LNCaP clone FGC (cell line): ENCODE data around the gene CCDC127.

Experiments
- DNase-seq: peaks from one replicate; pipeline ENCODE4 v3.0.0-alpha.2; 2011; ENCODE audit warnings: low read depth
- H3K4me3 ChIP-seq: 2 replicates; pipeline ENCODE4 v1.5.1; 2011; ENCODE audit warnings: mild to moderate bottlenecking, low read depth, low read length, control low read depth
- TF ChIP-seq, protein P1 (sequence below): IDR thresholded peaks from 2 replicates; pipeline ENCODE4 v1.5.1; 2012; ENCODE audit warnings: mild to moderate bottlenecking; ENCODE audit not compliant: control insufficient read depth, insufficient read depth; ENCODE audit errors: extremely low read depth

Gene CCDC127

GRCh38 chr5:206927-207536 lies 10.9 kb downstream of the CCDC127 start:
- TF ChIP-seq, protein P1, sequence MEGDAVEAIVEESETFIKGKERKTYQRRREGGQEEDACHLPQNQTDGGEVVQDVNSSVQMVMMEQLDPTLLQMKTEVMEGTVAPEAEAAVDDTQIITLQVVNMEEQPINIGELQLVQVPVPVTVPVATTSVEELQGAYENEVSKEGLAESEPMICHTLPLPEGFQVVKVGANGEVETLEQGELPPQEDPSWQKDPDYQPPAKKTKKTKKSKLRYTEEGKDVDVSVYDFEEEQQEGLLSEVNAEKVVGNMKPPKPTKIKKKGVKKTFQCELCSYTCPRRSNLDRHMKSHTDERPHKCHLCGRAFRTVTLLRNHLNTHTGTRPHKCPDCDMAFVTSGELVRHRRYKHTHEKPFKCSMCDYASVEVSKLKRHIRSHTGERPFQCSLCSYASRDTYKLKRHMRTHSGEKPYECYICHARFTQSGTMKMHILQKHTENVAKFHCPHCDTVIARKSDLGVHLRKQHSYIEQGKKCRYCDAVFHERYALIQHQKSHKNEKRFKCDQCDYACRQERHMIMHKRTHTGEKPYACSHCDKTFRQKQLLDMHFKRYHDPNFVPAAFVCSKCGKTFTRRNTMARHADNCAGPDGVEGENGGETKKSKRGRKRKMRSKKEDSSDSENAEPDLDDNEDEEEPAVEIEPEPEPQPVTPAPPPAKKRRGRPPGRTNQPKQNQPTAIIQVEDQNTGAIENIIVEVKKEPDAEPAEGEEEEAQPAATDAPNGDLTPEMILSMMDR, result no peak
- no peak overlapping the region for H3K4me3 ChIP-seq
- no peak for DNase-seq

- TF ChIP-seq, protein P1, result no peak
- H3K4me3 ChIP-seq, result no peak overlapping the region
- peak; percentile 18 for DNase-seq
Measured at GRCh38 chr5:206406-206805, 11.5 kb downstream of the CCDC127 start.

DNA sequence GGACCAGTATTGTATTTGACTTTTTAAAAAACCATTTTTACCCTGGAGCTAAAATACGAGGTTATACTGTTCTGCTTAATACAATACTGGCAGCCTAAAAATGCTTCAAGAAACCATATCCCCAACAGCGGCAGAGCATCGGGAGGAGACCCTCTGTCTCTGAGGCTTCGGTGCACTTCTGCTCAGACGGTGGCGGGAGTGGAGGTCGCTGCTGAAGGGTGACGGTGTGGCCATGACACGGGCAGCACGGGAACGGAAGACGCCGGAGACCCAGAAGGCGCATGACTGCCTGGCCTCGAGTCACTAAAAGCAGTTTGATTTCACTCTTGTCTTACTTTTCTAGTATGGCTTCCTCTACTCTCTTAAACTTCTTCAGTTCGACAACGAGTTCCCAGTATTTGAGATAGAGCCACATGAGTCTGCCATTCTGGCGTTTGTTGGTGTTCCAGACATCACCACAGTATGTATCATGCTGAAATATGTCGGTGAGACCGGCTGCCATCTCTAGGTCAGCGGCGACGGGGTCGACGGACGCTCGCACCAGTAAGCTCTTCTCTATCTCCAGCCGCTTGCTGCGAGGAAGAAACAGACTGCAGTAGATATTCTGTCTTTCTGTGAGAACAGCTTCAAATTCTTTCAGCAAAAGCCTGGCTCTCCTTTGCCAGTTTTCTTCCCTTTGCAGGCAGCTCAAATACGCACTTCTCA lies 12.8 kb downstream of the CCDC127 start:
- no peak overlapping the region for H3K4me3 ChIP-seq
- TF ChIP-seq, protein P1, result no peak
- DNase-seq, result no peak

GRCh38 chr5:204462-204861 lies 13.5 kb downstream of the CCDC127 start:
- no peak for DNase-seq
- H3K4me3 ChIP-seq, result no peak overlapping the region
- TF ChIP-seq, protein P1, result no peak

- H3K4me3 ChIP-seq, result no peak overlapping the region
- no peak for DNase-seq
- TF ChIP-seq, protein P1, result no peak
Measured at GRCh38 chr5:204001-204400, 14.0 kb downstream of the CCDC127 start.

GRCh38 chr5:203246-203930 lies 14.6 kb downstream of the CCDC127 start:
- DNase-seq, result no peak
- TF ChIP-seq, protein P1, result no peak
- H3K4me3 ChIP-seq, result no peak overlapping the region
